Amygdala (tissue), 56 donors: Measurements from ENCODE around the gene TCTN1.
"Not testable (repeated sequence)": the region's sequence is repeated elsewhere in the genome, so short reads cannot be mapped to it uniquely, and the experiment has no call there.

Experiments used
- DNase-seq, 56 donors: peaks; one replicate each; lab custom pipeline; 2025; lab: John Stamatoyannopoulos, UW

TCTN1 gene

DNA sequence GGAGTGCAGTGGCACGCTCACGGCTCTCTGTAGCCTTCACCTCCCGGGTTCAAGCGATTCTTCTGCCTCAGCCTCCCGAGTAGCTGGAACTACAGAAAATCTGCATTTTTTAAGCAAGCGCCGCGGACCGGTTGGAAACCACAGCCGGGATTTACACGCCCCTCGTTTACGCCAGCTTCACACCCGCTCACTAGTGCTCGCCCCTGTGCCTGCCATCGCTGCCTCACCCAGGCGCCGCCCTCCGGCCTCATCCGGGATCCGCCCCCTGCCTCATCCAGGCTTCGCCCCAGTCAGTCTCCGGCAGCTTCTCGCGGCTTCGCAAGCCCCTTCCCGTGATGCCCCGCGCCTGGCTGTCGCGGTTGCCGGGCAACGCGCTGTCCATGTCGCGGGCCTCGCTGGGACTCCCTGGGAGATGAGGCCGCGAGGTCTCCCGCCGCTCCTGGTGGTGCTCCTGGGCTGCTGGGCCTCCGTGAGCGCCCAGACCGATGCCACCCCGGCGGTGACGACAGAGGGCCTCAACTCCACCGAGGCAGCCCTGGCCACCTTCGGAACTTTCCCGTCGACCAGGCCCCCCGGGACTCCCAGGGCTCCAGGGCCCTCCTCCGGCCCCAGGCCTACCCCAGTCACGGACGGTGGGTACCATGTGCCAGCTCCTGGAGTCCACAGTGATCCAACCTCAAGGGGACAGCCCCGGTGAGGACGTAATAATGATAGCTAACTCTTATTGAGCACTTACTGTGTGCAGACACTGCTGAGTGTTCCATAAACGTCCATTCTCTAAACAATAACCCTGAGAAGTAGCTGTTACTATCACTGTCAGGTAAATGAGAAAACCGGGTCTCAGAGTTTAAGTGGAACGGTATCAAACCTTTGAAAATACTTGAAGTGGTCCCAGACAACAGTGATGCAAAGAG is at the start of gene TCTN1:
Gene TCTN1 (plus strand): TSS at position 359 of the 914 bp plus-strand sequence. CDS start 54 bp downstream, at position 413.
- DNase-seq = peak; percentile 66 to 98 (median 94)

DNA sequence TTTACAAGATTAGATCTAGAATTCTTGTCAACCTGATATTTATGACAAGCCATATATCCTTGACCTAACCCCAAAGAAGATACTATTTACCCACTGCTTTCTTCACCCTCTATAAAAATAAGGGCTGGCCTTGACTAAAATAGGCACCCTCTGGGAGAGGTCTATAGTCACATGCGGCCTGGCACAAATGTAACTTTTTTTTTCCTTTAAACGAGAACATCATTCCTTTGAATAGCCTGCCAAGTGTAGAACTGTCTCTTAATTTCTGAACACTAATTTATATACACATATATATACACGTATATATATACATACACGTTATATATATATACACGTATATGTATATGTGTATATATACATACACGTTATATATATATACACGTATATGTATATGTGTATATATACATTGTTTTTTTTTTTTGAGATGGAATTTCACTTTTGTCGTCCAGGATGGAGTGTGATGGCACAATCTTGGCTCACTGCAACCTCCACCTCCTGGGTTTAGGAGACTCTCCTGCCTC is 49.4 kb upstream of the TCTN1 start:
- no peak for DNase-seq

DNA sequence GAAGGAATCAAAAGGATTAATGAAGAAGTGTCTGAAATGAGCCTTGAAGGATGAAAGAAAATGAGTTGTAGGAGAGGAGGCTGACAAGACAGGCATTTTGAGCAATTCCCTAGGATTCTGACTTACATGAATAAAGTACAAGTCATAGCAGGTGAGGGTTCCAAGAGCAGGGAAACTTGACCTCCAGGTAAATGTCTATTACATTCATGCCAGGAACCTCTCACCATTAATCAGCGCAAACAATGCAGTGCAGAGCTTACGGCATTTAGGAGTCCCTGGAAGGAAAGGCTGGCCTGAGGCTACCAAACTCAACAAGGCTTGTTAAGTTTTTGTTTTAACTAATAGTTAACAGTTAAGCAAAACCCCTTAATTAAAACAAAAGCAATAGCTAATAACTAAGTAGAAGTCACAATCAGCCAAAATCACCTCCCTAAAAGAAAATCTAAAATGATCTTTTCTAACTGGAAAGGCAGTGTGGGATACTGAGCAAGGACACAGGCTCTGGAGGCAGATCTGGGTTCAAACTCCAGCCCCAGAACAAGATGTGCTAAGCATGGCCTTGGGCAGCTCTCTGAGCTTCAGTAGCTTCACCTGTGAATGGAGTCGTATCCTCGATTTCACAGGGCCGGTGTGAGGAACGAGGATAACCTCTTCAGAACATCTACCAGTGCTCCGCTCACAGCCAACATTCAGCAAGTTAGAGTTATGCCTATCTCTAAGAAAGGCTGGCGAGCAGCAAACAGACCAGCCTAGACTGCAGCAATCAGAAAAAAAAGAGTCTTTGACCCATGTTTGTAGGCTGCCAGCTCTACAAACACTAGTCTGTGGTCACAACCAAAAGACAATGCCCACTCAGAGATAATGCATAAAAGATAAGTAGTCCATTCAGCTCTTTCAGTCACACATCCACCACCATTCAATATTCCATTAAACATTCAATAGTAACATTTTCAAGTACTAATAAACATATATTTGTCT is 47.7 kb upstream of the TCTN1 start:
- DNase-seq = peak in 8 of 56 donors; percentile 6 to 44 (median 23)

- no peak for DNase-seq
These were observed 46.9 kb upstream of the TCTN1 start for GRCh38 chr12:110566993-110567392.

GRCh38 chr12:110568752-110569151 is 45.2 kb upstream of the TCTN1 start:
- no peak for DNase-seq

- DNase-seq = not testable (repeated sequence)
These were observed 44.1 kb upstream of the TCTN1 start for GRCh38 chr12:110569838-110570237.

DNA sequence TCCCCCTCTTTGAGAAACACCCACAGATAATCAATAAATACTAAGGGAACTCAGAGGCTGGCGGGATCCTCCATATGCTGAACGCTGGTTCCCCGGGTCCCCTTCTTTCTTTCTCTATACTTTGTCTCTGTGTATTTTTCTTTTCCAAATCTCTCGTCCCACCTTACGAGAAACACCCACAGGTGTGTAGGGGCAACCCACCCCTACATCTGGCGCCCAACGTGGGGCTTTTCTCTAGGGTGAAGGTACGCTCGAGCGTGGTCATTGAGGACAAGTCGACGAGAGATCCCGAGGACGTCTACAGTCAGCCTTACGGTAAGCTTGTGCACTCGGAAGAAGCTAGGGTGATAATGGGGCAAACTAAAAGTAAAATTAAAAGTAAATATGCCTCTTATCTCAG is 43.1 kb upstream of the TCTN1 start:
- not testable (repeated sequence) for DNase-seq

DNA sequence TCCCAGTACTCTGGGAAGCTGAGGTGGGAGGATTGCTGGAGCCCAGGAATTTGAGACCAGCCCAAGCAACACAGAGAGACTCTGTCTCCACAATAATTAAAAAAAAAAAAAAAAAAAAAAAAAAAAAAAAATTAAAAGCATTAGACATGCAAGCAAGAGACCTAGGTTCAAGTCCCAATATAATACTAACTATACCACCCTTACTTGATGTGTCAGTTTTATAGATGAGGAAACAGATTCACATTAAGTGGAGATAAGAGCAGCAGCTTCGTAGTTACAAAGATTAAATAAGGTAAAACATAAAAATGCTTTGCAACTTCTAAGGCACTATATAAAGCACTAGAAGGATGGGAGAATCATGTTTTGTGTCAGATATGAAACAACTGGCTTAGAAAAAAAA is 39.9 kb upstream of the TCTN1 start:
- no peak for DNase-seq

DNA sequence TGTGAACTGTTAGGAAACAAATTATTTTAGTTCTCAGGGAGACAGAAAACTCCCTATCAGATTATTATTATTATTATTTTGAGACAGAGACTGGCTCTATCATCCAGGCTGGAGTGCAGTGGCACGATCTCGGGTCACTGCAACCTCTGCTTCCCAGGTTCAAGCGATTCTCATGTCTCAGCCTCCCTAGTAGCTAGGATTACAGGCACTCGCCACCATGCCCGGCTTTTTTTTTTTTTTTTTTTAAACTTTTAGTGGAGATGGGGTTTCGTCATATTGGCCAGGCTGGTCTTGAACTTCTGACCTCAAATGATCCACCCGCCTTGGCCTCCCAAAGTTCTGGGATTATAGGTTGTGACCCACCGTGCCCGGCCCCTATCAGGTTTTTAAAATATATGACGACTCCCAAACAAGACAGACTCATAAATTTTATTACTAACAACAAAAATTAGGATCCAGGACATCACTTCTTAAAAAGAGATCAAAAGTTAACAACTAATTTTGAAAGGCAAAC is 39.2 kb upstream of the TCTN1 start:
- DNase-seq = not testable (repeated sequence)

GRCh38 chr12:110575326-110575725 is 38.6 kb upstream of the TCTN1 start:
- DNase-seq = no peak

DNA sequence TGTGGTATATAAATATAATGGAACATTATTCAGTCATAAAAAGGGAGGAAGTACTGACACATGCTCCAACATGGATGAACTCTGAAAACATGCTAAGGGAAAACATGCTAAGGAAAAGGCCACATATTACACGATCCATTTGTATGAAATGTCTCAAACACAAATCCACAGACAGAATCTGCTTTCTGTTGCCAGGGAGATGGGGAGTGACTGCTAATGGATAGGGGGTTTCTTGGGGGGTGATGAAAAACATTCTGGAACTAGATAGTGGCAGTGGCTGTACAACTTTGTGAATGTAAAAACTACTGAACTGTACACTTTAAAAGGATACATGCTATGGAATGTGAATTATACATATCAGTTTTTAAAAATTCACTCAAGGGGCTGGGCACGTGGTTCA is 37.4 kb upstream of the TCTN1 start:
- no peak for DNase-seq

GRCh38 chr12:110577864-110578693 is 35.9 kb upstream of the TCTN1 start:
- peak in 1 of 56 donors; percentile 3 for DNase-seq

DNA sequence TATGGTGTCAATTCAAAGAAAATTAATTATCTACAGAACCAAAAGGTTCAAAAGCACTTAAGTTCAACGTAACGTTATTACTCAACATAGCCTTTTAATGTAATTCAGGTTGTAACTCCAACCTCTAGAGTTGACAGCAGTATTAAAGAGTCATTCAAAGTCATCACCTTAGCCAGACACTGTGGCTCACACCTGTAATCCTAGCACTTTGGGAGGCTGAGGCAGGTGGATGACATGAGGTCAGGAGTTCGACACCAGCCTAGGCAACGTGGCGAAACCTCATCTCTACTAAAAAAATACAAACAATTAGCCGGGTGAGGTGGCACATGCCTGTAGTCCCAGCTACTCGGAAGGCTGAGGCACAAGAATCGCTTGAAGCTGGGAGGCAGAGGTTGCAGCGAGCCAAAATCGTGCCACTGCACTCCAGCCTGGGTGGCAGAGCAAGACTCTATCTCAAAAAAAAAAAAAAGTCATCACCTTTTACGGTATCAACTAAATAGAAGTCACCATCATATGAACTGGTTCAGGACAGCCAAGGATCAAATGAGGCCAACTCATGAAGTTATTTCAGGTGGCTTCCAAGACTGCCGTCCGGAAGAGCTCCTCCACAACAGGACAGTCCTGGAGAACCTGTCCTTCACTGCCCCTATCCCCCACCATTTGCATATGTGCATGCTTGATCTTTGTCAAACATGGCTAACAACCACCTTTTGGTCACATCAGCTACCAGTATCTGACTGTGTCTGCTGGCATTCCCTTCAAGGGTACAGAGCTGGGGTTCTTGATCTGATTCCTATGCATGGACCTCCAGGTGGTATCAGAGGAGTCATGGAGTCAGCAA is 35.0 kb upstream of the TCTN1 start:
- no peak for DNase-seq

GRCh38 chr12:110579535-110580253 is 34.2 kb upstream of the TCTN1 start:
- no peak for DNase-seq

GRCh38 chr12:110581931-110582275 is 32.0 kb upstream of the TCTN1 start:
- DNase-seq = peak in 2 of 56 donors; percentile 38 to 55

DNA sequence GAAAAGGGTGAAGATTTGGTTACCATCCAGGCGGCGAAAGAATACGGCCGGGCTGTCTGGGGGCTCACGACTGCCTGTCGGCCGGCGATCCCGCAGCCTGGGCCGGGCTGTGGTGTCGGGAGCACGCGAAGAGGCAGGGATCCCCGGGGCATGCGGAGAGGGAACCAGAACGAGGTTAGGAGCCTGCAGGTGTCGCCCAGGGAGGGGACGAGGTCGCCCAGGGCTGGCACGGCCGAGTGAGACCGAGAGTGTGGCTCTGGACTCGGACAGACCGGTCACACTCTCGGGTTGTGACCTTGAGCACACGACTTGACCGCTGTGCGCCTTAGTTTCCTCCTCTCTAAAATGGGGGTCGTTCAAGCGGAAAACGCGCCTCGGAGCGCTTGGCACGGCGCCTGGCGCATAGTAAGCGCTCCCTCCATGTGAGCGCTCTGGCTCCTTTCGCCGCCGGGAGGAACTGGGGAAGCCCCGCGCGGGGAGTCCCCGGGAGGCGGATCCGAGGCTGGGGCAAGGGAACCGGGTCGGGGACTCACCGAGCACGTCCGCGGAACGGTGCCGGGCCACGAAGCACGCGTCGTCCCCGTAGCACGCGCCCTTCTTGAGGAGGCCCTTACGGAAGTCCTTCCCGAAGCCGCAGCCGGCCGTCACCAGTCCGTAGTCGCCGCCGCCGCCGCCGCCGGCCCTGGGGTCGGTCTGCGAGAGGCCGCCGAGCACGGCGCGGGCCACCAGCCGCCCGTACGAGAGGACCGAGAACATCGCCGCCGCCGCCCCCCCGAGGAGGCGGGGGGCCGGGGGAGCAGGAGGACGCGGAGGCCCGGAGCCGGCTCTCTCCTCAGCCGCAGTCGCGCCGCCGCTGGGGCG is 31.4 kb upstream of the TCTN1 start:
- peak in 46 of 56 donors; percentile 17 to 84 (median 55) for DNase-seq
